Natural killer cell (primary cell): ENCODE results near the gene UBE2C. TPM values are rescaled to one million over a fixed set of nuclear protein-coding genes. Genes with fewer than 3 reads are reported as not detected.
"Not testable (repeated sequence)": the region's sequence is repeated elsewhere in the genome, so short reads cannot be mapped to it uniquely, and the experiment has no call there.

Source experiments
- ATAC-seq, 3 donors: fragments of 150-1000 bp in 2 of 3; fragments of 200-7000 bp in 1 of 3; cut with Tn5 transposase; 1 replicate in 1 of 3; 2 replicates in 2 of 3; pipeline ENCODE4 v1.10.0; 2021; ENCODE audit warnings: mild to moderate bottlenecking in 2 of 3, moderate library complexity in 2 of 3
- DNase-seq, 2 donors: peaks; one replicate each; pipeline versions ENCODE4 v3.0.0 to v3.0.0-alpha.2; 2013 to 2021; ENCODE audit warnings: mixed read lengths in 1 of 2
- H3K27ac ChIP-seq: one replicate; pipeline ENCODE4 v1.5.1; 2013; ENCODE audit warnings: mild to moderate bottlenecking, low read length
- H3K27me3 ChIP-seq: one replicate; pipeline ENCODE4 v1.6.1; 2013; ENCODE audit warnings: low read length; ENCODE audit not compliant: control insufficient read depth, insufficient read depth
- H3K36me3 ChIP-seq: one replicate; pipeline ENCODE4 v1.6.1; 2013; ENCODE audit warnings: low read length; ENCODE audit not compliant: control insufficient read depth, insufficient read depth
- H3K4me1 ChIP-seq: one replicate; pipeline ENCODE4 v1.6.1; 2013; ENCODE audit warnings: low read length; ENCODE audit not compliant: control insufficient read depth, insufficient read depth
- H3K4me3 ChIP-seq: one replicate; pipeline ENCODE4 v1.5.1; 2013; ENCODE audit warnings: low read length
- H3K9me3 ChIP-seq: one replicate; pipeline ENCODE4 v1.6.1; 2013; ENCODE audit warnings: low read length; ENCODE audit not compliant: control insufficient read depth, insufficient read depth
- H3K27ac Mint-ChIP-seq, 2 donors: one replicate each; pipeline ENCODE4 v1.8.0; 2022; ENCODE audit warnings: mild to moderate bottlenecking in 2 of 2, mixed read lengths in 2 of 2, moderate library complexity in 1 of 2
- H3K27me3 Mint-ChIP-seq, 2 donors: one replicate each; pipeline ENCODE4 v1.8.0; 2022; ENCODE audit warnings: low read depth in 2 of 2, mixed read lengths in 2 of 2
- H3K36me3 Mint-ChIP-seq: one replicate; pipeline ENCODE4 v1.8.0; 2022; ENCODE audit warnings: mixed read lengths
- H3K4me1 Mint-ChIP-seq, 2 donors: one replicate each; pipeline ENCODE4 v1.8.0; 2022; ENCODE audit warnings: mixed read lengths in 2 of 2
- H3K4me3 Mint-ChIP-seq: one replicate; pipeline ENCODE4 v1.8.0; 2022; ENCODE audit warnings: mild to moderate bottlenecking, moderate library complexity, mixed read lengths
- H3K9me3 Mint-ChIP-seq, 2 donors: one replicate each; pipeline ENCODE4 v1.8.0; 2022; ENCODE audit warnings: mixed read lengths in 2 of 2
- WGBS: methylation state at CpG from one replicate; pipeline ENCODE4 v1.1.7; 2013; ENCODE audit warnings: missing lambda C conversion rate; ENCODE audit not compliant: insufficient coverage; 5-methylcytosine and 5-hydroxymethylcytosine counted together
- intact Hi-C: fragments of 100-400 bp; cut with micrococcal nuclease; formaldehyde crosslinking; loops from one replicate; pipeline ENCODE4 v1.14.2; 2022
- total RNA-seq, 4 donors: library from RNA; stranded (reverse); fragments of 120-200 nt in 1 of 4; gene quantifications; one replicate each; pipeline versions ENCODE4 v1.2.3 to v1.2.4, GENCODE V29; 2013 to 2022
- TF ChIP-seq, protein P1 (sequence below): fragments of 200-600 bp; IDR thresholded peaks from one replicate; pipeline ENCODE4 v1.8.0; 2022; ENCODE audit warnings: antibody characterized with exemption

The UBE2C gene
- total RNA-seq, 3 donors from 2014 or later (not counting 1 experiment from before 2014, with no cell fraction given), result 0.54 to 3.2 TPM; not detected in 1

DNA sequence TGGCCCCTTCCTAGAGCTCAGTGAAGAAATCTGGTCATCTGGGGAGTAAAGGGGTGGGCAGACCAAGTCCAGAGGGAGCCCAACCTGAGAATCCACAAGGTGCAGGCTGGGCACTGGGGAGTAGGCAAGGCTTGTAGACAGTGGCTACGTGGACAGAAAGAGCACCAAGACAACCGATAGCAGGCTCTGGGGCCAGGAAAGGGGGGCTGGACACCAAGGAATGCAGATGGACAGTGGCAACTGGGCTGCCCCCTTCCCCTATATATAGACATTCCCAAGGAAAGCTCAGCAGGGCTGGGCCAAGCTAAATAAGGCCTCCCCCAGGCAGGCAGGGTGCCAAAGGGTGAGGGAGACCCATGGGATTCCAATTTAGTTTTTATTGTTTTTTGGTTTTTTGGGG is 16.1 kb downstream of the UBE2C start:
- H3K27ac Mint-ChIP-seq, result no peak overlapping the region
- WGBS, result 90% methylated on average over 2 of the region's 2 CpGs

DNA sequence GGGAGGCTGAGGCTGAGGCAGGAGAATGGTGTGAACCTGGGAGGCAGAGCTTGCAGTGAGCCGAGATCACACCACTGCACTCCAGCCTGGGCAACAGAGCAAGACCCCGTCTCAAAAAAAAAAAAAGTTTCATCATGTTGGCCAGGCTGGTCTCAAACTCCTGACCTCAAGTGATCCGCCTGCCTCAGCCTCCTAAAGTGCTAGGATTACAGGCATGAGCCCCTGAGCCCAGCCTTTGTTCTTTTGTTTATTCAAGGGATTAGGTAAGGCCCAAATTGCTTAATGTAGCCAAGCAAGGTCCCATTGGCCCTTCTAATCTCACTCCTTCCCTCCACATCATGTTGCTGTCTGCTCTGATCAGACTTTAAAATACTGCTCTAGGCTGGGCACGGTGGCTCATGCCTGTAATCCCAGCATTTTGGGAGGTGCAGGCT is 17.2 kb downstream of the UBE2C start:
- peaks cover 16% of the 10 kb centered on the region for H3K4me1 ChIP-seq
- H3K4me3 ChIP-seq, H3K27ac ChIP-seq, H3K36me3 ChIP-seq, H3K4me3 Mint-ChIP-seq, ATAC-seq, H3K9me3 ChIP-seq, H3K36me3 Mint-ChIP-seq, H3K9me3 Mint-ChIP-seq, DNase-seq, H3K27me3 ChIP-seq, intact Hi-C loops, H3K27ac Mint-ChIP-seq: not testable (repeated sequence)
- WGBS, result 92% methylated on average over 4 of the region's 4 CpGs
- peaks cover 4 to 11% of the 10 kb centered on the region in 2 donors for H3K27me3 Mint-ChIP-seq
- H3K4me1 Mint-ChIP-seq, result peaks cover 7 to 15% of the 10 kb centered on the region in 2 donors

More for the DNA sequence above, 16.1 kb downstream of the UBE2C start:
- TF ChIP-seq, protein P1, sequence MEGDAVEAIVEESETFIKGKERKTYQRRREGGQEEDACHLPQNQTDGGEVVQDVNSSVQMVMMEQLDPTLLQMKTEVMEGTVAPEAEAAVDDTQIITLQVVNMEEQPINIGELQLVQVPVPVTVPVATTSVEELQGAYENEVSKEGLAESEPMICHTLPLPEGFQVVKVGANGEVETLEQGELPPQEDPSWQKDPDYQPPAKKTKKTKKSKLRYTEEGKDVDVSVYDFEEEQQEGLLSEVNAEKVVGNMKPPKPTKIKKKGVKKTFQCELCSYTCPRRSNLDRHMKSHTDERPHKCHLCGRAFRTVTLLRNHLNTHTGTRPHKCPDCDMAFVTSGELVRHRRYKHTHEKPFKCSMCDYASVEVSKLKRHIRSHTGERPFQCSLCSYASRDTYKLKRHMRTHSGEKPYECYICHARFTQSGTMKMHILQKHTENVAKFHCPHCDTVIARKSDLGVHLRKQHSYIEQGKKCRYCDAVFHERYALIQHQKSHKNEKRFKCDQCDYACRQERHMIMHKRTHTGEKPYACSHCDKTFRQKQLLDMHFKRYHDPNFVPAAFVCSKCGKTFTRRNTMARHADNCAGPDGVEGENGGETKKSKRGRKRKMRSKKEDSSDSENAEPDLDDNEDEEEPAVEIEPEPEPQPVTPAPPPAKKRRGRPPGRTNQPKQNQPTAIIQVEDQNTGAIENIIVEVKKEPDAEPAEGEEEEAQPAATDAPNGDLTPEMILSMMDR, result no peak
- H3K4me1 ChIP-seq, result peaks cover 19% of the 10 kb centered on the region
- peaks cover 2% of the 10 kb centered on the region for H3K36me3 ChIP-seq
- no peak overlapping the region for H3K27ac ChIP-seq
- peaks cover 5% of the 10 kb centered on the region for H3K27me3 ChIP-seq
- H3K36me3 Mint-ChIP-seq, result no peaks in the 10 kb centered on the region
- peaks cover 14 to 20% of the 10 kb centered on the region in 2 donors for H3K27me3 Mint-ChIP-seq
- H3K4me3 Mint-ChIP-seq, result no peak overlapping the region
- intact Hi-C loops, result no loop called here
- no peaks in the 10 kb centered on the region for H3K9me3 ChIP-seq
- H3K4me3 ChIP-seq, result no peak overlapping the region
- peaks cover 16 to 23% of the 10 kb centered on the region in 2 donors for H3K4me1 Mint-ChIP-seq
- no peaks in the 10 kb centered on the region for H3K9me3 Mint-ChIP-seq
- DNase-seq (no peak), ATAC-seq (no peak)

DNA sequence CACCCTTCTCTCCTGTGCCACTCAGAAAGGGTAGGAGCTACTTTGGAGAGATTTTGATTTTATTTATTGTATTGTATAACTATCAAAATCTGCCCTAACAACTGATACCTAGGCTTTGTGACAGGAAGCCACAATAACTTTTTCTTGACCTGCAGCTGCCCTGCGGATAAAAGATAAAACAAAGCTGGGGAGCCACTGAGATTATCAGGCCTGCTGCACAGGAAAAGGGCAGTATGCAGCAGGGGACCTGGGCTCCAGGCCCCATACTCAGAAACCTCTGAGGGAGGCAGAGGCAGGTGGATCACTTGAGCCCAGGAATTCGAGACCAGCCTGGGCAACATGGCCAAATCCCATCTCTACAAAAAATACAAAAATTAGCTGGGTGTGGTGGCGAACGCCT is 20.2 kb downstream of the UBE2C start:
- Histone ChIP-seq H3K27ac (no peak overlapping the region), H3K4me1 (peaks cover 20% of the 10 kb centered on the region), H3K27me3 (no peaks in the 10 kb centered on the region), H3K4me3 (no peak overlapping the region), H3K9me3 (no peaks in the 10 kb centered on the region), H3K36me3 (no peaks in the 10 kb centered on the region)
- H3K4me3 Mint-ChIP-seq, result peak overlapping the region; percentile 37
- peaks cover 7 to 12% of the 10 kb centered on the region in 2 donors for H3K4me1 Mint-ChIP-seq
- peaks cover 0 to 5% of the 10 kb centered on the region in 2 donors for H3K27me3 Mint-ChIP-seq
- no peak for ATAC-seq
- peak overlapping the region in 1 of 2 donors; percentile 53 for H3K27ac Mint-ChIP-seq
- no peaks in the 10 kb centered on the region for H3K9me3 Mint-ChIP-seq
- TF ChIP-seq, protein P1, result no peak
- WGBS, result 75% methylated on average over 3 of the region's 4 CpGs
- intact Hi-C loops, result no loop called here
- no peak for DNase-seq
- no peaks in the 10 kb centered on the region for H3K36me3 Mint-ChIP-seq

DNA sequence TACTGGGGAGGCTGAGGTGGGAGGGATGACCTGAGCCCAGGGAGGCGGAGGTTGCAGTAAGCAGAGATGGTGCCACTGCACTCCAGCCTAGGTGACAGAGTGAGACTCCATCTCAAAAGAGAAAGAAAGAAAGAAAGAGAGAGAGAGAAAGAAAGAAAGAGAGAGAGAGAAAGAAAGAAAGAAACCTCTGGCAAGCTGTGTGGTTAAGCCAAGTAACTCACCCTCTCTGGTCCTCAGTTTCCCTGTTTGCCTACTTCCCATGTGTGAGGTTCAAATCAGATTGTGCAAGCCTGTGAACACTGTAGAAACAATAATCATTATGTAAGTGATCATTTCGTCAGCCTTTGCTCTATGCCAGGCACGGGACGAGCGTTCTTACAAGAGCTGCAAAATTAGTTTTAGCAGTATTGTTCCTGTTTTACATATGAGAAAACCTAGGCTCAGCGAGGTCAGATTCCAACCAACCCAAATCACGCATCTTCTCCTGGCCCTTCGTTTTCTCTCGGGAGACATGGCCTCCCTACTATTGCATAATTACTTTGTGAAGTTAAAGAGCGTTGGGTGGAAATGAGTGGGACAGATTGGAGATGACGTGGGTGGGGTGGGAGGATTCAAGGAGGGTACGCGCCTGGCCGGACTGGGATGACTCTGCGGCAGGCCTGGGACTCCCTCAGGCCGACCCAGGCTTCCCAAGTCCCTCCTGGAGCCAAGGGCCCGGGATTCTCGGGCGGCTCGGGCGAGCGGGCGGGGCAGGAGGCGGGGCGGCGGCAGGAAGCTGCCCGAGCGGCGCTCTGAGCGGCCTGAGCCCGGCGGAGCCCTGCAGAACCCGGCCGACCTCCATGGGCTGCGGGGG is 20.8 kb downstream of the UBE2C start, which contains the start of gene SNX21:
Gene SNX21 (plus strand): TSS at position 770 of the 853 bp plus-strand sequence. CDS start 121 bp downstream, outside the sequence.
- Mint-ChIP-seq H3K4me3 (peak within 1 kb of the TSS; percentile 96), H3K27me3 (peaks cover 0 to 5% of the 10 kb centered on the region in 2 donors), H3K4me1 (peaks cover 7 to 12% of the 10 kb centered on the region in 2 donors), H3K27ac (peak within 1 kb of the TSS; percentile 22 to 53), H3K36me3 (no peaks in the 10 kb centered on the region), H3K9me3 (no peaks in the 10 kb centered on the region)
- Histone ChIP-seq H3K9me3 (no peaks in the 10 kb centered on the region), H3K4me3 (peak within 1 kb of the TSS; percentile 53), H3K36me3 (no peaks in the 10 kb centered on the region), H3K27ac (no peak within 1 kb of the TSS), H3K27me3 (no peaks in the 10 kb centered on the region), H3K4me1 (peaks cover 20% of the 10 kb centered on the region)
- WGBS, result 7% methylated on average over 35 of the region's 35 CpGs
- TF ChIP-seq, protein P1, result no peak
- ATAC-seq (peak; percentile 71 to 78 (median 75)), DNase-seq (peak; percentile 31 to 44)
- intact Hi-C loops, result no loop called here
